ENCODE results near the gene SOS2. TPM values are rescaled to one million over a fixed set of nuclear protein-coding genes. Genes with fewer than 3 reads are reported as not detected.

Gene SOS2
- total and polyA plus RNA-seq, 2 of the 8 experiments (the other 6 are each of a cell fraction or from before 2014, with no cell fraction given): 2.8 to 12.7 TPM

DNA sequence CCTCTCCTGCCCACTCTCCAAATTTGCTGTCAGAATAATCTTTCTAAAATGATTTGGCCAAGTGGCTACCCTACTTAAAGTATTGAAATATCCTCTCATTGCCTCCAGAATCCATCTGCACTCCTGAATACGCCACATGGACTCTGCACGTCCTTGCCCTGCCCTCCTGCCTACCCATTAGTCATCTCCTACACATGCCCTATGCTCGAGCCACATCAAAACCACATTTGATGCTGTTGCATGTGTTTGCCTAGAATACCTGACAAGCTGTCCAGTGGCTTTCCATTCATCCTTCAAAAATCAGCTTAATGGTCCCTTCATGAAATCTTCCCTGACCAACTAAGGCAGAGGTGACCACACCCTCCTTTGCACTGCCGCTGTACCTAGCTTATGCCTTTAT is 132.0 kb downstream of the SOS2 start:
- Histone ChIP-seq H3K56ac (replicated peaks; ENCODE audit: insufficient read length, low read depth, low read length) (no peak overlapping the region), H3K27ac (ENCODE audit: low read depth, low read length) (no peak overlapping the region), H2AFZ (ENCODE audit: low read length) (no peak overlapping the region), H2AK5ac (ENCODE audit: low read depth, low read length) (no peak overlapping the region), H2BK5ac (ENCODE audit: low read depth, low read length) (no peak overlapping the region), H3K4me2 (ENCODE audit: insufficient read depth in 1 of 2, low read depth in 2 of 2, low read length in 2 of 2) (no peak overlapping the region), H2BK20ac (ENCODE audit: low read length) (no peak overlapping the region), H3K36me3 (ENCODE audit: control insufficient read depth in 2 of 4, insufficient read depth in 4 of 4, low read length in 3 of 4) (no peaks in the 10 kb centered on the region), H3K79me2 (ENCODE audit: control insufficient read depth in 1 of 2, insufficient read depth in 2 of 2, low read length in 2 of 2) (no peaks in the 10 kb centered on the region), H3K4me1 (replicated peaks in 1 of 4; ENCODE audit: control insufficient read depth in 3 of 4, insufficient read depth in 4 of 4, low read length in 3 of 4) (no peaks in the 10 kb centered on the region), H2BK120ac (replicated peaks; ENCODE audit: low read depth, low read length) (no peak overlapping the region), H3K4ac (replicated peaks; ENCODE audit: insufficient read length, low read depth, low read length) (no peak overlapping the region), H3K18ac (ENCODE audit: extremely low read depth, low read length) (no peak overlapping the region), H4K5ac (ENCODE audit: insufficient read length, low read depth, low read length) (no peak overlapping the region), H3K9ac (replicated peaks in 1 of 4; ENCODE audit: extremely low read depth in 1 of 4, low read depth in 3 of 4, low read length in 3 of 4) (no peak overlapping the region), H3K23me2 (ENCODE audit: low read depth, low read length) (no peaks in the 10 kb centered on the region), H3K23ac (ENCODE audit: insufficient read length) (no peak overlapping the region), H2BK12ac (ENCODE audit: low read depth, low read length) (no peak overlapping the region), H3K9me3 (ENCODE audit: insufficient read depth in 2 of 2, low read depth in 1 of 2, low read length in 1 of 2) (no peaks in the 10 kb centered on the region), H3K14ac (ENCODE audit: insufficient read length) (no peak overlapping the region), H4K20me1 (replicated peaks in 1 of 2; ENCODE audit: control insufficient read depth in 1 of 2, insufficient read depth in 2 of 2, low read length in 2 of 2) (no peaks in the 10 kb centered on the region), H4K91ac (replicated peaks; ENCODE audit: insufficient read length, low read length) (no peak overlapping the region), H3K27me3 (replicated peaks in 1 of 4; ENCODE audit: control insufficient read depth in 3 of 4, extremely low read depth in 1 of 4, insufficient read depth in 3 of 4, low read length in 3 of 4) (no peaks in the 10 kb centered on the region), H3K4me3 (ENCODE audit: extremely low read depth in 1 of 4, insufficient read depth in 2 of 4, low read depth in 3 of 4, low read length in 4 of 4) (no peak overlapping the region), H2BK15ac (ENCODE audit: low read length) (0 out of 2 replicates have a peak overlapping the region, but pooled peaks have one; percentile 40), H4K8ac (ENCODE audit: extremely low read depth, insufficient read depth, low read length) (no peak overlapping the region), H3K79me1 (ENCODE audit: low read depth, low read length) (no peaks in the 10 kb centered on the region; the same call in 1 of the 2 replicates)
- POLR2A ChIA-PET (ENCODE audit: partially characterized antibody): no interaction called here
- WGBS, 2 experiments (ENCODE audit: extremely low coverage in 1 of 2, insufficient coverage in 1 of 2, insufficient read length in 1 of 2, insufficient replicate concordance in 2 of 2, low coverage in 1 of 2, low lambda C conversion rate in 2 of 2, missing lambda C conversion rate in 1 of 2): 86% methylated on average over 4 of the region's 4 CpGs; no CpG with 5 or more reads in 1 of the 2 experiments
- CTCF ChIA-PET (ENCODE audit: partially characterized antibody): interaction anchor here (0.9 to 1.7 kb wide), 3 partner anchors 42 to 238 kb away, joined by 3 to 8 read pairs (median 3); no protein-coding TSS in a partner anchor
- TF ChIP-seq HDAC2 (IDR thresholded peaks at IDR 0.05; ENCODE audit: borderline replicate concordance in 1 of 2, low read depth in 2 of 2, low read length in 2 of 2): no peak
- TF ChIP-seq RFX5 (IDR thresholded peaks at IDR 0.05; ENCODE audit: borderline replicate concordance, low read depth, low read length): no peak
- TF ChIP-seq NANOG (IDR thresholded peaks at IDR 0.05; ENCODE audit: insufficient read depth, low read depth, low read length, poor library complexity, severe bottlenecking): no peak
- TF ChIP-seq BACH1 (IDR thresholded peaks at IDR 0.05; ENCODE audit: low read length): no peak
- TF ChIP-seq POLR2AphosphoS5 (IDR thresholded peaks at IDR 0.05; ENCODE audit: low read depth, low read length): no peak
- no peak for TF ChIP-seq POLR2A (IDR thresholded peaks at IDR 0.05; ENCODE audit: control extremely low read depth in 1 of 2, low read depth in 2 of 2, low read length in 2 of 2)
- no peak for TF ChIP-seq CBX5 (IDR thresholded peaks at IDR 0.05; ENCODE audit: low read depth, low read length)
- TF ChIP-seq NRF1 (IDR thresholded peaks at IDR 0.05; ENCODE audit: low read depth, low read length): no peak
- no peak for TF ChIP-seq SAP30 (IDR thresholded peaks at IDR 0.05; ENCODE audit: insufficient read depth, insufficient replicate concordance, low read length)
- TF ChIP-seq POU5F1 (IDR thresholded peaks at IDR 0.05; ENCODE audit: low read depth, low read length): no peak
- no peak for TF ChIP-seq BCL11A (IDR thresholded peaks at IDR 0.05; ENCODE audit: low read depth in 2 of 2, low read length in 2 of 2)
- TF ChIP-seq SP2 (IDR thresholded peaks at IDR 0.05; ENCODE audit: low read length): no peak
- TF ChIP-seq CHD1 (IDR thresholded peaks at IDR 0.05; ENCODE audit: low read depth, low read length): no peak
- FAIRE-seq (no peak), DNase-seq (ENCODE audit: low read depth in 1 of 2, low spot score in 2 of 2) (no peak)

Data from H1 (cell line).